DOHH2 (cell line): ENCODE measurements around the gene HMGXB3.

Source experiments
- EZH2phosphoT487 ChIP-seq: fragments of 200-600 bp; sonication (generic); IDR thresholded peaks from 2 replicates; pipeline ENCODE4 v1.6.1; 2017; ENCODE audit warnings: borderline replicate concordance, mild to moderate bottlenecking, antibody characterized with exemption, low read length, moderate library complexity, mixed read lengths
- TF ChIP-seq, protein P1 (sequence below): fragments of 200-600 bp; sonication (generic); IDR thresholded peaks from one replicate; pipeline ENCODE4 v1.5.1; 2014; ENCODE audit warnings: antibody characterized with exemption, mild to moderate bottlenecking, low read depth, low read length; ENCODE audit not compliant: poor library complexity, severe bottlenecking

DNA sequence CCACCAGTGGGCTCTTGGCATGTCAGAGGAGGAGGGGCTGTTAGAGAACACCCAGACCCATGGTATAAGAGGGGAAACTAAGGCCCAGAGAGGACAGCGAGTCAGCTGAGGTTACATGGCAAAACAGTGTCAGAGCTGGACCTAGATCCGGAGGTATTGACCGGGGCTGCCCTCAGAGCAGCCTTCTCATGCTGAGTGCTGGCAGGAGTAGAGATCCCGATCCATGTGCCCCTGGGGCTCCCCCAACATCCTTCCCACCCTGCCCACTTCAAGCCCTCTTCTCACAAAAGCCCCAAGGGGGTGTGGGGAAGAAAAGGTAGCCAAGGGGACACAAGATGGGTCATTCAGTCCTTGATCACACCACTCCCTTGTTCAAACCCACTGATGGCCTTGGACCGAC lies 65.9 kb downstream of the HMGXB3 start:
- TF ChIP-seq, protein P1, sequence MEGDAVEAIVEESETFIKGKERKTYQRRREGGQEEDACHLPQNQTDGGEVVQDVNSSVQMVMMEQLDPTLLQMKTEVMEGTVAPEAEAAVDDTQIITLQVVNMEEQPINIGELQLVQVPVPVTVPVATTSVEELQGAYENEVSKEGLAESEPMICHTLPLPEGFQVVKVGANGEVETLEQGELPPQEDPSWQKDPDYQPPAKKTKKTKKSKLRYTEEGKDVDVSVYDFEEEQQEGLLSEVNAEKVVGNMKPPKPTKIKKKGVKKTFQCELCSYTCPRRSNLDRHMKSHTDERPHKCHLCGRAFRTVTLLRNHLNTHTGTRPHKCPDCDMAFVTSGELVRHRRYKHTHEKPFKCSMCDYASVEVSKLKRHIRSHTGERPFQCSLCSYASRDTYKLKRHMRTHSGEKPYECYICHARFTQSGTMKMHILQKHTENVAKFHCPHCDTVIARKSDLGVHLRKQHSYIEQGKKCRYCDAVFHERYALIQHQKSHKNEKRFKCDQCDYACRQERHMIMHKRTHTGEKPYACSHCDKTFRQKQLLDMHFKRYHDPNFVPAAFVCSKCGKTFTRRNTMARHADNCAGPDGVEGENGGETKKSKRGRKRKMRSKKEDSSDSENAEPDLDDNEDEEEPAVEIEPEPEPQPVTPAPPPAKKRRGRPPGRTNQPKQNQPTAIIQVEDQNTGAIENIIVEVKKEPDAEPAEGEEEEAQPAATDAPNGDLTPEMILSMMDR: no peak
- TF ChIP-seq EZH2phosphoT487: no peak
